ENCODE measurements around the gene FXYD7.
"Not testable (repeated sequence)": the region's sequence is repeated elsewhere in the genome, so short reads cannot be mapped to it uniquely, and the experiment has no call there.

FXYD7 gene

GRCh38 chr19:35165200-35166058, 22.4 kb downstream of the FXYD7 start:
- no peak for DNase-seq (ENCODE audit: low read depth in 2 of 2)

GRCh38 chr19:35166100-35167063, 23.3 kb downstream of the FXYD7 start:
- DNase-seq (ENCODE audit: low read depth in 2 of 2): no peak

GRCh38 chr19:35167251-35168119, 24.4 kb downstream of the FXYD7 start:
- DNase-seq (ENCODE audit: low read depth in 2 of 2): no peak

- no peak for DNase-seq (ENCODE audit: low read depth in 2 of 2)
These were observed 25.1 kb downstream of the FXYD7 start for GRCh38 chr19:35168196-35168595.

- no peak for DNase-seq (ENCODE audit: low read depth in 2 of 2)
These were observed 26.4 kb downstream of the FXYD7 start for GRCh38 chr19:35169221-35169995.

GRCh38 chr19:35170359-35171061, 27.5 kb downstream of the FXYD7 start:
- DNase-seq (ENCODE audit: low read depth in 2 of 2): no peak

- DNase-seq (ENCODE audit: low read depth in 2 of 2): no peak
These were observed 28.7 kb downstream of the FXYD7 start for GRCh38 chr19:35171730-35172129.

GRCh38 chr19:35174226-35174625, 31.2 kb downstream of the FXYD7 start:
- no peak for DNase-seq (ENCODE audit: low read depth in 2 of 2)

GRCh38 chr19:35176181-35176570, 33.1 kb downstream of the FXYD7 start:
- DNase-seq (ENCODE audit: low read depth in 2 of 2): no peak

- DNase-seq (ENCODE audit: low read depth in 2 of 2): no peak
These were observed 34.6 kb downstream of the FXYD7 start for GRCh38 chr19:35177377-35178274.

- DNase-seq (ENCODE audit: low read depth in 2 of 2): no peak
These were observed 35.6 kb downstream of the FXYD7 start for GRCh38 chr19:35178701-35179100.

- DNase-seq (ENCODE audit: low read depth in 2 of 2): no peak
These were observed 36.8 kb downstream of the FXYD7 start for GRCh38 chr19:35179830-35180229.

GRCh38 chr19:35181387-35181786, 38.3 kb downstream of the FXYD7 start:
- DNase-seq (ENCODE audit: low read depth in 2 of 2): no peak

GRCh38 chr19:35184267-35184666, 41.2 kb downstream of the FXYD7 start:
- no peak for DNase-seq (ENCODE audit: low read depth in 2 of 2)

GRCh38 chr19:35184884-35185283, 41.8 kb downstream of the FXYD7 start:
- no peak for DNase-seq (ENCODE audit: low read depth in 2 of 2)

- DNase-seq (ENCODE audit: low read depth in 2 of 2): no peak
These were observed 51.2 kb downstream of the FXYD7 start for GRCh38 chr19:35194012-35194984.

GRCh38 chr19:35195830-35196229, 52.8 kb downstream of the FXYD7 start:
- DNase-seq (ENCODE audit: low read depth in 2 of 2): no peak

- DNase-seq (ENCODE audit: low read depth in 2 of 2): not testable (repeated sequence)
These were observed 53.8 kb downstream of the FXYD7 start for GRCh38 chr19:35196861-35197260.

All from fibroblast of skin of left quadriceps (primary cell).